Brain microvascular endothelial cell (primary cell): ENCODE measurements around the gene VWA5B1.

ENCODE experiments used
- DNase-seq: peaks from one replicate; pipeline ENCODE4 v3.0.0-alpha.2; 2020
- H3K27ac ChIP-seq: fragments of 250-450 bp; sonication (Bioruptor Pico); 2 replicates; pipeline ENCODE4 v1.5.1; 2020; ENCODE audit warnings: mild to moderate bottlenecking, moderate library complexity
- H3K27me3 ChIP-seq: fragments of 250-450 bp; sonication (Bioruptor Pico); replicated peaks from 2 replicates; pipeline ENCODE4 v1.5.1; 2020; ENCODE audit warnings: mild to moderate bottlenecking
- H3K36me3 ChIP-seq: fragments of 250-450 bp; sonication (Bioruptor Pico); replicated peaks from 2 replicates; pipeline ENCODE4 v1.5.1; 2020; ENCODE audit warnings: mild to moderate bottlenecking
- H3K4me3 ChIP-seq: 2 replicates; pipeline ENCODE4 v1.5.1; 2011; ENCODE audit warnings: low read depth, mild to moderate bottlenecking, control low read depth, low read length, moderate library complexity
- in situ Hi-C: cut with HindIII; loops from 2 replicates; pipeline ENCODE4 v1.10.0; 2017; ENCODE audit warnings: low sequenced_read_pairs, low pct_ligation_motif_present
- TF ChIP-seq, protein P1 (sequence below): IDR thresholded peaks from 2 replicates; pipeline ENCODE4 v1.5.1; 2011; ENCODE audit warnings: low read depth, mild to moderate bottlenecking, moderate library complexity, low read length, control low read depth, inconsistent platforms; ENCODE audit errors: missing control alignments

The VWA5B1 gene

DNA sequence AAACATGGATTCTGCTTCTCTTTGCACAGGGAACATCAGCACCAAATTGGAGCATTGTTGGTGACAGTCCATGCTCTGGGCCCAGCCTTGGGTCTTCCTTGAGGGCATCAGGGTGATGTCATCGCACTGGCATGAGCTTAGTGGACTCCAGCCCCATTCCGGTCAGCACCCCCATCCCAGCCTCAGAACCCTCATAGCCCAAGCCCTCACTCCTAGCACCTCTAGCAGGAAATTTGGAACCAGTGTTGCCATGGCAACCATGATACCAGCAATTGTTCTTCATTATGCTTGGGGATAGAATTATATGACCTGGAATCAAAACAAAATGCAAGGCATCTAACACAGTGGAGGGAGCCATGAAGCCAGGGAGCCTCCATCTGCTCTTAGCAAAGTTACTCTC is 83.1 kb downstream of the VWA5B1 start:
- no peak for DNase-seq
- no peaks in the 10 kb centered on the region for H3K36me3 ChIP-seq
- H3K27me3 ChIP-seq = peaks cover 7% of the 10 kb centered on the region
- in situ Hi-C loops = no loop called here
- TF ChIP-seq, protein P1, sequence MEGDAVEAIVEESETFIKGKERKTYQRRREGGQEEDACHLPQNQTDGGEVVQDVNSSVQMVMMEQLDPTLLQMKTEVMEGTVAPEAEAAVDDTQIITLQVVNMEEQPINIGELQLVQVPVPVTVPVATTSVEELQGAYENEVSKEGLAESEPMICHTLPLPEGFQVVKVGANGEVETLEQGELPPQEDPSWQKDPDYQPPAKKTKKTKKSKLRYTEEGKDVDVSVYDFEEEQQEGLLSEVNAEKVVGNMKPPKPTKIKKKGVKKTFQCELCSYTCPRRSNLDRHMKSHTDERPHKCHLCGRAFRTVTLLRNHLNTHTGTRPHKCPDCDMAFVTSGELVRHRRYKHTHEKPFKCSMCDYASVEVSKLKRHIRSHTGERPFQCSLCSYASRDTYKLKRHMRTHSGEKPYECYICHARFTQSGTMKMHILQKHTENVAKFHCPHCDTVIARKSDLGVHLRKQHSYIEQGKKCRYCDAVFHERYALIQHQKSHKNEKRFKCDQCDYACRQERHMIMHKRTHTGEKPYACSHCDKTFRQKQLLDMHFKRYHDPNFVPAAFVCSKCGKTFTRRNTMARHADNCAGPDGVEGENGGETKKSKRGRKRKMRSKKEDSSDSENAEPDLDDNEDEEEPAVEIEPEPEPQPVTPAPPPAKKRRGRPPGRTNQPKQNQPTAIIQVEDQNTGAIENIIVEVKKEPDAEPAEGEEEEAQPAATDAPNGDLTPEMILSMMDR = no peak
- H3K27ac ChIP-seq = no peak overlapping the region
- no peak overlapping the region for H3K4me3 ChIP-seq

DNA sequence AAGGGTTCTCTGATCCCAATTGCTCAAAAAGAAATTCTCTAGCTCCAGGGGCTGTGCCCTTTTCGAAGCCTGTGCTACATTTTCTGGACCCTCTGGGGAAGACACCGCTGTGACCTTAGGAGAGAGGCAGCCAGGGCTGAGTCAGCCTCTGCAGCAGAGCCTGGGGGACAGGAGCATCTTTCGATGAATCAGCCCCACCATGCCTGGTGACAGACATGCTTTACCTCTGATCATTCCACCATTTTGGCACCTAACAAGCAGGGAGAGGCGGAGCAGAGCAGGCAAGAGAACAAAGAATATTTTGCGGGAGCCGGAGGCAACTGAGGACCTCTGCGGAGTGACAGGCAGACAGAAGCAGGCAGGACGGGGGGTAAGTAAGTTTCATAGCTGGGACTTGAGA is 84.9 kb downstream of the VWA5B1 start:
- no peak for DNase-seq
- TF ChIP-seq, protein P1 = no peak
- peaks cover 6% of the 10 kb centered on the region for H3K27me3 ChIP-seq
- in situ Hi-C loops = no loop called here
- H3K27ac ChIP-seq = no peak overlapping the region
- no peak overlapping the region for H3K4me3 ChIP-seq
- no peaks in the 10 kb centered on the region for H3K36me3 ChIP-seq

DNA sequence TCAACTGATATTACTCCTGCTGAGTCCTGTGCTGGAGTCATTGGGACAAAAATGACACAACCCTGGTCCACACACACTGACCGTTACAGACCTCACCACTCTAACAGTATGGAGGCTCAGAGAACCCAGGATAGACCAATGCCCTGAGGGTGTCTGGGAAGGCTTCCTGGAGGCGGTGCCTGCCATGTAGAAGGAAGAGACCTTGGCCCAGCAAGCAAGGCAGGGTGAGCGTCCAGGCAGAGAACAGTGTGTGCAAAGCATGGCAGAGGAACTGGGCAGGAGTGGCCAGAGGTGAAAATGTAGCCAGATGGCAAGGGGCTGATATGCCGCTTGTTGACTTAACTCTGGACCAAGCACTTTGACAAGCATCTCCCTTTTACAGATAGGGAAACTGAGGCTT is 85.5 kb downstream of the VWA5B1 start:
- no peak for DNase-seq
- H3K27ac ChIP-seq = no peak overlapping the region
- H3K27me3 ChIP-seq = peaks cover 6% of the 10 kb centered on the region
- no peaks in the 10 kb centered on the region for H3K36me3 ChIP-seq
- no peak overlapping the region for H3K4me3 ChIP-seq
- TF ChIP-seq, protein P1 = no peak
- in situ Hi-C loops = no loop called here

DNA sequence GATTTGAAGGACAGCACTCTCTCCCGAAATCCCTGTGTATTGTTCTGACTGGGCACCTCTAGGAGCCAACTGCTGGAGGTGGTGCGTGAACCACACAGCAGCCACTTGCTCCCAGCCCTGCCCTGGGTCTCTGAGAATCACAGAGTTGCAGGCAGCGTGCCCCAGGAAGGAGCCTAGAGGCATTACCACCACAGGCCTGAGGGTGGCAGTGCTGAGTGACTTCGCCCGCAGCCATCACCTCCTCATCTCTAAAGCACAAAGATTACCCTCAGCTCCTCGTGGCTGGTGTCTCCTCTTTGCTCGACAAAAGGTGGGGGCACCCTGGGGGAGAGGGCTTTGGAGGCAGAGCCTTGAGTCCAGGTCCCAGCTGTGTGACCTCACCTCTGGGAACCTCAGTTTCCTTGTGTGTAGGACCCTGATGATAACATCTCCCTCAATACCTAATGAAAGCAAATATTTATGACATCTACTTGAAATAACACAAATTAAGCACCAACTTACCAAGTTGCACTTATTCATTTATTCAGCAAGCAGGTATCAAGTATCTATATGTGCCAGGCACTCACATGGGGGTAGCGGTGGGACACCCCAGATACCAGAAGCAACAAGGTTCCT is 86.3 kb downstream of the VWA5B1 start:
- H3K27ac ChIP-seq = no peak overlapping the region
- no peak overlapping the region for H3K4me3 ChIP-seq
- TF ChIP-seq, protein P1 = peak; percentile 92
- in situ Hi-C loops = no loop called here
- peak; percentile 49 for DNase-seq
- H3K27me3 ChIP-seq = peaks cover 3% of the 10 kb centered on the region
- H3K36me3 ChIP-seq = no peaks in the 10 kb centered on the region

DNA sequence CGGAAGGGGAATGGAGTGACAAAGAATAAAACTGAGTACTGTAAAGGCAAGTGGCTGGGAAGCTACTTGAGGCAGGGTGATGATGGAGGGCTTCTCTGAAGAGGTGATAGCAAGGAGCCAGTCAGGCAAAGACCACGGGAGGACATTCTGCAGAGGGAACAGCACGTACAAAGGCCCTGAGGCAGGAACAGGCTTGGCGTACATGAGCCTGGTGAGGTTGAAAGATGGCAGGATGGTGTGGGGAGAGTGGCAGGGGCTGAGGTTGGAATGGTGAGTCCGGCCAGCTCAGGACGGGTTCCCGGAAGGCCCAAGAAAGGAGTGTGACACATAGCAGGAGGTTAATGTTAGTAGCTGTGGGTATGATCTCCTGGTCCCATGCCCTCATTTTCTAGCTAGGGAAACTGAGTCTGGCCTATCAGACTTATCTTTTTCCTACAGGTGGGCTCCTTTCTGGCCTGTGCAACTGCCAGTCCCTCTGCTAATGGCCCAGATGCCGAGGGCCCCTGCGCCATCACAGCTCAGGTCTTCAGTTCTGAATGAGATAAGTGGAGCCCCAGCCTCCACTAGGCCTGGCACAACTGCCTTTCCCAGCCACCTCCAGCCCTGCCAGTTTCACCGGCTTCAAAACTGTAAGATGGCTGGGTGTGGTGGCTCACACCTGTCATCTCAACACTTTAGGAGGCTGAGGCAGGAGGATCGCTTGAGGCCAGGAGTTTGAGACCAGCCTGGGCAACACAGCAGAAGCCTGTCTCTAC is 87.0 kb downstream of the VWA5B1 start:
- H3K27me3 ChIP-seq = peaks cover 3% of the 10 kb centered on the region
- no peak overlapping the region for H3K27ac ChIP-seq
- DNase-seq = no peak
- in situ Hi-C loops = no loop called here
- no peaks in the 10 kb centered on the region for H3K36me3 ChIP-seq
- TF ChIP-seq, protein P1 = no peak
- H3K4me3 ChIP-seq = no peak overlapping the region
